Measurements from ENCODE around the gene ATOH1. TPM values are rescaled to one million over a fixed set of nuclear protein-coding genes. Genes with fewer than 3 reads are reported as not detected.

The ATOH1 gene
- total and polyA plus RNA-seq, 2 of the 13 experiments (the other 11 are each of a cell fraction or from before 2014, with no cell fraction given), result not detected

GRCh38 chr4:93870876-93871458 is 42.4 kb downstream of the ATOH1 start:
- Histone ChIP-seq H3K36me3 (replicated peaks in 1 of 2; ENCODE audit: control insufficient read depth in 1 of 2, insufficient read depth in 2 of 2, low read length in 2 of 2) (no peaks in the 10 kb centered on the region), H3K9ac (ENCODE audit: insufficient read depth, low read depth, low read length) (no peak overlapping the region), H4K20me1 (ENCODE audit: insufficient read depth, low read length) (no peaks in the 10 kb centered on the region), H2AFZ (ENCODE audit: low read length) (no peak overlapping the region), H3K27ac (ENCODE audit: extremely low read length, insufficient read depth, low read length) (no peak overlapping the region), H3K9me3 (ENCODE audit: low read length) (no peaks in the 10 kb centered on the region), H3K27me3 (ENCODE audit: control insufficient read depth in 1 of 2, insufficient read depth in 2 of 2, low read length in 2 of 2) (no peaks in the 10 kb centered on the region), H3K4me1 (ENCODE audit: insufficient read depth, low read length) (no peaks in the 10 kb centered on the region), H3K79me2 (ENCODE audit: insufficient read depth, low read length) (no peaks in the 10 kb centered on the region), H3K4me2 (ENCODE audit: low read depth, low read length) (no peak overlapping the region), H3K4me3 (replicated peaks in 1 of 3; ENCODE audit: insufficient read depth in 1 of 3, low read depth in 2 of 3, low read length in 3 of 3) (no peak overlapping the region)
- DNase-seq (ENCODE audit: low spot score), result no peak
- no peak for TF ChIP-seq ZNF609 (CRISPR knock-in tag; IDR thresholded peaks at IDR 0.05; ENCODE audit: borderline replicate concordance)
- no peak for TF ChIP-seq RNF219 (CRISPR knock-in tag; IDR thresholded peaks at IDR 0.05)
- no peak for TF ChIP-seq ZNF672 (CRISPR knock-in tag; IDR thresholded peaks at IDR 0.05)
- 54% methylated on average over 6 of the region's 6 CpGs for WGBS (ENCODE audit: low lambda C conversion rate)
- ATAC-seq, result no peak
- CTCF ChIA-PET (ENCODE audit: low intra/inter-chr PET ratio, low total read pairs), result no interaction called here
- FAIRE-seq, result no peak
- in situ Hi-C loops (cut with HindIII; ENCODE audit: extremely low pct_ligation_motif_present, low pct_unique_long_range_greater_than_20kb), result no loop called here
- POLR2A ChIA-PET, result no interaction called here
- BruUV-seq (replicated peaks), result no TSS peak
- intact Hi-C loops (cut with micrococcal nuclease; ENCODE audit: unreplicated experiment), result no loop called here

Measured in HepG2 (cell line).